ENCODE results near the gene DNAJC4. TPM values are rescaled to one million over a fixed set of nuclear protein-coding genes. Genes with fewer than 3 reads are reported as not detected.

DNAJC4 gene
- total and polyA plus RNA-seq, 9 of the 15 experiments (the other 6 are each of a cell fraction or from before 2014, with no cell fraction given): 4.0 to 32.6 (median 19.9) TPM

DNA sequence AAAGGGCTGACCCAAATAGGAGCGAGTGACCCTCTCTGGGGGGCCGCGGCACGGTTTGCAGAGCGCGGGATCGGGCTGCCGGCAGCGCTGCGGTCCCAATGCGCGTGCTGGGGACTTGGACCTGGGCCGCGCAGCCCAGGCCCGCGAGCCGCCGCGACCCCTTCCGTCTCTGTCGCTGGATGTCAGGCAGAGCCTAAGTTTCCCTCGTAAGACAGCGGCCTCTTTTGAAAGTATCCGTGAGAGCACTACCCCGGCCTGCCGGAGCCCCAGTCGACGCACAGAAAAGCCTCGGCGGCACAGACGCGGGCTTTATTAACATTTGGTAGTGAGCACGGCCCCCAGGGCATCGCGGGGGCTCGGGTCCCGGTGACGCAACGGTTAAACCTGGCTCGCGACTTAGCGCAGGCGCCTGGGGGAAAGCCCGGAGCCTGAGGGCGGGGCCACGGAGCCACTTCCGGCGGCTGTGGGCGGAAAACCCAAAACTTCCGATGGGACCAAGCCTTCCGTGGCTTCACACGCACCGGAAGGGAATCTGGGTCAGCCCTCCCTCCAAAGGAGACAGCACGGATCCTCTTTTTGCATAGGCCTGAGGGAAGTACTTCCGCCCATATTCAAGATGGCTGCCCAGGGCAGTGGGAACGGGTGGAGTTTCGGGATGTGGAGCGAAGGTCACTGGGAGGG is 39.3 kb downstream of the DNAJC4 start (continued):
- TF ChIP-seq, protein P1, sequence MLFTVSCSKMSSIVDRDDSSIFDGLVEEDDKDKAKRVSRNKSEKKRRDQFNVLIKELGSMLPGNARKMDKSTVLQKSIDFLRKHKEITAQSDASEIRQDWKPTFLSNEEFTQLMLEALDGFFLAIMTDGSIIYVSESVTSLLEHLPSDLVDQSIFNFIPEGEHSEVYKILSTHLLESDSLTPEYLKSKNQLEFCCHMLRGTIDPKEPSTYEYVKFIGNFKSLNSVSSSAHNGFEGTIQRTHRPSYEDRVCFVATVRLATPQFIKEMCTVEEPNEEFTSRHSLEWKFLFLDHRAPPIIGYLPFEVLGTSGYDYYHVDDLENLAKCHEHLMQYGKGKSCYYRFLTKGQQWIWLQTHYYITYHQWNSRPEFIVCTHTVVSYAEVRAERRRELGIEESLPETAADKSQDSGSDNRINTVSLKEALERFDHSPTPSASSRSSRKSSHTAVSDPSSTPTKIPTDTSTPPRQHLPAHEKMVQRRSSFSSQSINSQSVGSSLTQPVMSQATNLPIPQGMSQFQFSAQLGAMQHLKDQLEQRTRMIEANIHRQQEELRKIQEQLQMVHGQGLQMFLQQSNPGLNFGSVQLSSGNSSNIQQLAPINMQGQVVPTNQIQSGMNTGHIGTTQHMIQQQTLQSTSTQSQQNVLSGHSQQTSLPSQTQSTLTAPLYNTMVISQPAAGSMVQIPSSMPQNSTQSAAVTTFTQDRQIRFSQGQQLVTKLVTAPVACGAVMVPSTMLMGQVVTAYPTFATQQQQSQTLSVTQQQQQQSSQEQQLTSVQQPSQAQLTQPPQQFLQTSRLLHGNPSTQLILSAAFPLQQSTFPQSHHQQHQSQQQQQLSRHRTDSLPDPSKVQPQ (CRISPR knock-in tag; IDR thresholded peaks at IDR 0.05; ENCODE audit: borderline replicate concordance): peak; percentile 54; the same call in 1 of the 2 replicates
- peak; percentile 9; the same call in 1 of the 2 replicates for TF ChIP-seq FOXM1 (IDR thresholded peaks at IDR 0.05; ENCODE audit: low read depth)
- no peak for TF ChIP-seq FOXM1 (CRISPR knock-in tag; IDR thresholded peaks at IDR 0.05; ENCODE audit: low read depth)
- no peak for TF ChIP-seq ZNF79 (CRISPR knock-in tag; IDR thresholded peaks at IDR 0.05; ENCODE audit: low read depth)
- TF ChIP-seq KAT2B (IDR thresholded peaks at IDR 0.05; ENCODE audit: low read depth, low read length): peak; percentile 26
- TF ChIP-seq ZBTB12 (CRISPR knock-in tag; IDR thresholded peaks at IDR 0.05): peak; percentile 47; the same call in 1 of the 2 replicates
- no peak for TF ChIP-seq PCBP2 (IDR thresholded peaks at IDR 0.05; ENCODE audit: low read depth, low read length, poor library complexity, severe bottlenecking)
- TF ChIP-seq, protein P2, sequence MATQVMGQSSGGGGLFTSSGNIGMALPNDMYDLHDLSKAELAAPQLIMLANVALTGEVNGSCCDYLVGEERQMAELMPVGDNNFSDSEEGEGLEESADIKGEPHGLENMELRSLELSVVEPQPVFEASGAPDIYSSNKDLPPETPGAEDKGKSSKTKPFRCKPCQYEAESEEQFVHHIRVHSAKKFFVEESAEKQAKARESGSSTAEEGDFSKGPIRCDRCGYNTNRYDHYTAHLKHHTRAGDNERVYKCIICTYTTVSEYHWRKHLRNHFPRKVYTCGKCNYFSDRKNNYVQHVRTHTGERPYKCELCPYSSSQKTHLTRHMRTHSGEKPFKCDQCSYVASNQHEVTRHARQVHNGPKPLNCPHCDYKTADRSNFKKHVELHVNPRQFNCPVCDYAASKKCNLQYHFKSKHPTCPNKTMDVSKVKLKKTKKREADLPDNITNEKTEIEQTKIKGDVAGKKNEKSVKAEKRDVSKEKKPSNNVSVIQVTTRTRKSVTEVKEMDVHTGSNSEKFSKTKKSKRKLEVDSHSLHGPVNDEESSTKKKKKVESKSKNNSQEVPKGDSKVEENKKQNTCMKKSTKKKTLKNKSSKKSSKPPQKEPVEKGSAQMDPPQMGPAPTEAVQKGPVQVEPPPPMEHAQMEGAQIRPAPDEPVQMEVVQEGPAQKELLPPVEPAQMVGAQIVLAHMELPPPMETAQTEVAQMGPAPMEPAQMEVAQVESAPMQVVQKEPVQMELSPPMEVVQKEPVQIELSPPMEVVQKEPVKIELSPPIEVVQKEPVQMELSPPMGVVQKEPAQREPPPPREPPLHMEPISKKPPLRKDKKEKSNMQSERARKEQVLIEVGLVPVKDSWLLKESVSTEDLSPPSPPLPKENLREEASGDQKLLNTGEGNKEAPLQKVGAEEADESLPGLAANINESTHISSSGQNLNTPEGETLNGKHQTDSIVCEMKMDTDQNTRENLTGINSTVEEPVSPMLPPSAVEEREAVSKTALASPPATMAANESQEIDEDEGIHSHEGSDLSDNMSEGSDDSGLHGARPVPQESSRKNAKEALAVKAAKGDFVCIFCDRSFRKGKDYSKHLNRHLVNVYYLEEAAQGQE (IDR thresholded peaks at IDR 0.05; ENCODE audit: borderline replicate concordance): no peak
- TF ChIP-seq, protein P2 (CRISPR knock-in tag; IDR thresholded peaks at IDR 0.05; ENCODE audit: low read depth): no peak
- no peak for TF ChIP-seq WHSC1 (IDR thresholded peaks at IDR 0.05; ENCODE audit: low read length)
- TF ChIP-seq SREBF2 (CRISPR knock-in tag; IDR thresholded peaks at IDR 0.05): no peak
- TF ChIP-seq GTF2E2 (tag; IDR thresholded peaks at IDR 0.05): peak; percentile 90; the same call in 1 of the 2 replicates
- TF ChIP-seq MLX (CRISPR knock-in tag; conservative IDR thresholded peaks at IDR 0.05): no peak
- no peak for TF ChIP-seq NEUROD1 (IDR thresholded peaks at IDR 0.05; ENCODE audit: borderline replicate concordance, low read depth, low read length, partially characterized antibody)
